GM21367 (cell line): ENCODE measurements around the gene CDYL.

Source experiments
- ATAC-seq: cut with Tn5 transposase; IDR thresholded peaks from one replicate; pipeline ENCODE4 v1.9.1; 2021; ENCODE audit not compliant: unreplicated experiment

Gene CDYL

DNA sequence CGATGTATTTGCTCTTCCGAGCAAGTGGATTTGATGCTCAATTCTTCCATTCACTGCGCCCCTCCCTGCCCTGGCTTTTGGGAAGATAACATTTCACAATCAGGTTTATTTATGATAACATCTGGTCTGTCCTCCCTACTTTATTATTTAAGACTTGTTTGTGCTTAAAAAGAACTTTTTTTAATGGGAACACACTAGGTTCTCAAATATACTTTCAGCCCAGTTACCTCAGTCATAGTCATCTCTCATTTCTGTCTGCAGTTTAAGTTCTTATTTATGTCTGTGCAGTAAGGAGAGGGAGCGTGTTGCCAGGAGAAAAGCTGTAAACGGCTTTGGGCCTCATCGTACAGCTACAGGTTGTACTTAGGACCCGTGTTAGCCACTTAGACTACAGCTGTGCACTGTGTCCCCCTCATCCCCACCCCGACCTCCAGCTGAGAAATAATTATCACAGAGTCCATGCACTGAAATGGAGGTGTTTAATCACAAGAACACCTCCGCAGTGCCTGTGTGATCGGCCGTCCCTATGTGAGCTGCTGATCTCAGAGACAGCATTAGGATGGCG, 128.3 kb downstream of the CDYL start:
- ATAC-seq = no peak

DNA sequence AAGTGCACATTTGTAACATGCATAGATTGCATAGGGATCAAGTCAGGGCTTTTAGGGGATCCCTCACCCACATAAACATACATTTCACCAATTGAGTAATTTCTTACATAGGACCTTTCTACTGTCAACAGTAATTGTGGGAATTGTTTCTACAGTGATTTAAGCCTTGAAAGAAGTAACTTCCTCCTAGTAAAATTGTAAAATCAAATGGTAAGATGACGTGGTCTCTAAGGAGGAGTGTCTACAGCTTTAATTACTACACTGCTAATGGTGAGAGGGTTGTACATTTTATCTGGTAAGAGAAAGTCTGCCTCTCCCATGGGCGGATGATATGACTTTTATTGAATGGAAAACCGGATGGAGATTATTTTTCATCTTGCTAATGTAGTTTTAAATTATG, 129.6 kb downstream of the CDYL start:
- ATAC-seq = no peak

DNA sequence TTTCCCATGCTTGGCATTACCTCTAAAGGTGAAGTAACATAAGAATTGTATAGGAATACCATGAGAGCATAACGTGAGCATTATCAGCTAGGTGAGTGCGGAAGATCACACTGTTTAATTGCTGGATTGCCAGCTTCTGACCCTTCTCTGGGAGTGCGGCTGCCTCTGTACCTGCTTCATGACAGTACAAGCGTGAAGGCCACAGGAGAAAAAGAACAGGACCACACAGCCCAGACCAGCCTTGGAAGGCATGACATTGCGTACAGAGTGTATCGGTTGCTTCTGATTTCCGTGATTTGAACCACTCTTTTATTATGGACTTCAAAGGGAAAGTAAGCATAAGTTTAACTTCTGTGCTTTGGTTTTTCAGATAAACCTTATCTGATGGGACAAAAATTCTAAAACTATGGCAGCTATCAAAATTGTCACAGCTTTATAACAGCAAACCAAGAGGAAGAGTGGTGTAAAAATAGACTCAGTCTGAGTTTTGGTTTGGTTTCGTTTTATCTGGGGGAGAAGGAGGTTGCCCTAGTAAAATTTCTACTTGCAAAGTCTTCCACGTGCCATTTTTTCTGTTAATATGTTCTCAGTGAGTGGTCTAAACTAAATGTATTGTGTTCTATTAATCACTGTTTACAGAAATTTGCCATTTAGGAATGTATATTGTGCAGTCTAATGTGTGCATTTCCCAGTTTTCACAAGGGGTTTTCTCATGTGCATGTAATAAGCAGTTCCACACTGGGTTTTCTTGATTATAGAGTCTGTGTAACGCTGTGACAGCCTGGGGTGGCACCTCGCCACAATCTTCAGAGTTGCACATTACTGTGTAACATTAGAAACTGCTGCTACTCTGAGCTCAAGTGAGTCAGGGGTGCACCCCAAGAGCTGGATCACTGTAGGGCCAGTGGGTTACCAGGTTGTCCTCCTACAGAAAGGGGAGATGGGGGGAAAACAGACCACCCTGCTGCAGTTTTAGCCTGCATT, 130.4 kb downstream of the CDYL start:
- no peak for ATAC-seq

DNA sequence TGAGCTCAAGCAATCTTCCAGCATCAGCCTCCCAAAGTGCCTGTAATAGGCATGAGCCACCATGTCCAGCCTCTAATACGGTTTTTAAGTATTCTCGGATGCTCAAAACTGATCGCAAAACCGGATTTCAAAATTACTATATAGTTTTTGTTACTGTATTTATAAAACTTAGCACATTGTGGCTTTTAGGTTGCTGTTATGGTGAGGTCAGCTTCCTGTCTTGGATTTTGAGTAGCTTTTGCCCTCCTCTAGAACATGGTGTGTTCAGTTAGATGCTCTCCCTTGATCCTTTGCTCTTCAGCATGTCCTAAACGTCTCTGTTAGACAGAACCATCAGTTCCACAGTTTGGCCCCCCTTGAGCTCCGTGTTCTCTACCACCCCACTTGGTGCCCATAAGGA, 131.4 kb downstream of the CDYL start:
- peak; percentile 41 for ATAC-seq

DNA sequence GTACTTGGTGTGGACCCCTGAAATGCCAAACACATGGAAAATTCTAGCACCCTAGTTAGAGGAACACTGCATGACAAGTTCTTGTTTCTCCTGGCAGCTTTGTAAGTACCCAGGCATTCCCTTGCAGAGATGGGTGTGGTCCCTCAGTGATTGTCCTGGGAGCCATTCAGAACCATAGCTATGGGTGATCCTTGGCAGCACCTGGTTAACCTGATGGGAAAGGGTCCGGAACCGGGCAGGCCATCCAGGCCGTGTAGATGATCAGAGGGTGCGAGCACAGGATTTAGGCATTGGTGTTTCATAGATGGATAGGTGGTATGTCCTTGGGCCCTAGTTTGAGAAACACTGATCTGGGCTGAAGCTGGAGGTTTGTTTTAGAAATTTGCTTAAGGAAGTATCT, 131.9 kb downstream of the CDYL start:
- ATAC-seq = no peak

DNA sequence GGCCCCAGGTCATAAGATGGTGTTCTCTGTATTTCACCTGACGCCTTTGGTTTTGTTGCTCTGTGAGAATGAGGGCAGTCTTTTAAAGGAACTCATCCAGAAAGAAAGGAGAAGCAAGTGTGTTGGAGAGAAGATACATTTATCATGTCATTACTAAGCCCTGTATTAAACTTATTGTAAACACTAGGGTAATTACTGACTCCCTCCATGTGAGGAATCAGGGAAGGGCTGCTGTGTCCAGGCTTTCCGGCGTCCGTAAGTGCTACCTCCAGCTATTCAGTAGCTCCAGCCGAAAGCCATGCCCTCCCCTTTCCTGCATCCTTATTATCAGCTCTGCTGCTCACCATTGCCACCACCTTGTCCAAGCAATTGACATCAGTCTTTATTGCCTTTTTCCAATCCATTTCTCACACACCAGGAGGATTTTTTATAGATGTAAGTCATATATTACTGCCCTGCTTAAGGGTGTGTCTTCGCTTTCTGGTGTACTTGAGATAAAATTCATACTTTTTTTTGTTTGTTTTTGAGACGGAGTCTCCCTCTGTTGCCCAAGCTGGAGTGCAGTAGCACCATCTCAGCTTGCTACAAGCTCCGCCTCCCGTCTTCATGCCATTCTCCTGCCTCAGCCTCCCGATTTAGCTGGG, 133.0 kb downstream of the CDYL start:
- ATAC-seq = no peak

DNA sequence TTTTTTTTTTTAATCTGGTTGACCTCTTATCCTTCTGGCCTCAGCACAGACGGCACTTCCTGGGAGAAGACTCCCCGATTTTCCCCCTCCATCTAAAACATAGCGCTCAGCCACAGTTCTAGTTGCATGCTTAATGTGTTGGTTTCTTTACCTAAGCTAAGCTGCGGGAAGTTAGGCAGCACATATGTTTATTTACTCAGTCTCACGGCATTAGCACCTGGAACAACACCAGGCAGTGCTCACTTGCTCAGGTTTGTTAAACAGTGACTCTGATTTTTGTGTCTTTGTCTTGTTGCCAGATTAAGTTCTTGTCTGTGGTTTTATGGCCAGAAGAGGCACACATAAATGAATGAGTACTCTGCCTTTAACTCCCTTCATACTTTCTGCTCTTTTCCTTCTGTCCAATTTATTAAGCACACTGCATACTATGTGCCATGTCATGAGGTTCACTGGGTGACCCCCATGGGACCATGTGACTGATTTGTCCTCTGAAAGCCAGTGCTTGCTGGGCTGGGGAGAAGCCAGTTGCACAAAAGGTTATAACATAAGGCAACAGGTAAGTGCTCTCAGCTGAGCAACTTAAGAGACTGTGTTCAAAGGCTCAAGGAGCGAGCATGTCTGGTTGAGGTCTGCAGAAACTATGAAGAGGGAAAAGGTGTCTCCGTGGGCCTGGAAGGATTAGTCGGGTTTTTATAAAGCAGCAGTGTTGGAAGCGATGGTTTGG, 134.0 kb downstream of the CDYL start:
- ATAC-seq = no peak

DNA sequence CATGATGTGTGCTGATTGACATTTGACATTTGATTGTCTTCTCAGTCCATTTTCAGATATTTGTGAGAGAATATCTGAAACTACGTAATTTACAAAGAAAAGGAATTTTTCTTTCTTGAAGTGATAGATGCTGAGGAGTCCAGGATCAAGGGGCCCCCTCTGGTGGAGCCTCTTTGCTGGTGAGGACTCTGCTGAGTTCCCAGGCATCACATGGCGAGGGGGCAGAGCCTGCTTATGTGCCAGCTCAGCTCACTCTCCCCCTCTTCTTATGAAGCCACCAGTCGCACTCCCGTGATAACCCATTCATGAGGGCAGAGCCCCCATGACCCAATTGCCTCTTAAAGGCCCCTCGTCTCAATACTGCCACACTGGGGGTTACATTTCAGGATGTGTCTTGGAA, 136.4 kb downstream of the CDYL start:
- ATAC-seq = no peak

DNA sequence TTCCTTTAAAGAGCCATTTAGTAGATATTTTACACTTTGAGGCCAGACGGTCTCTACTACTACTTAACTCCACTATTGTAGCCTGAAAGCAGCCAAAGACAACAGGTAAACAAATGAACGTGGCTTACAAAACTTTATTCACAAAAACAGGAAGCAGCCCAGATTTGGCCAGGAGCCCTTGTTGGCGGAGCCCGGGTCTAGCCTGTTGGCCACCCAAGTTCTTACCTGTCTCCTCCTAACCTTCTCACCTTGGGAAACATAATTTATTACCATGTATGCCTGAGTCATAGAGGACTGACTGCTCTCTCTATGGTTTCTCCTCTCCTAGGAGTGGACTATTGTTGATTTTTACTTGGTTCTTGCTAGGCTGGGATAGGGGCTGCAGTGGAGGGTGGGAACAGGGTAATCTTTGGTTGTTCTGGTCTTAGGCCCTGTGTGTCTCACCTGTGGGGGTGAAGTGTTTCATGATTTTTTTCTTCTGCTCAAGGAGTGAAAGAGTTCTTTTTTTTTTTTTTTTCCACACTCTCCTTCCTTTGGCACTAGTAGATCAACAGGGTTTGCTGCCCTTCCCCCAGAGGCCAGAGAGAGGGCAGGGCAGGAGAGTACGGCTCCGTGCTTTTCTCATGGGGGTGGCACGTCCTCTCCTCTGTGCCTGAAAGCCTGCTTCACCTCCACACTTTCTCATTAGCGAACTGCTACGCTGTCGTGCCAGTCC, 137.7 kb downstream of the CDYL start:
- ATAC-seq = no peak

DNA sequence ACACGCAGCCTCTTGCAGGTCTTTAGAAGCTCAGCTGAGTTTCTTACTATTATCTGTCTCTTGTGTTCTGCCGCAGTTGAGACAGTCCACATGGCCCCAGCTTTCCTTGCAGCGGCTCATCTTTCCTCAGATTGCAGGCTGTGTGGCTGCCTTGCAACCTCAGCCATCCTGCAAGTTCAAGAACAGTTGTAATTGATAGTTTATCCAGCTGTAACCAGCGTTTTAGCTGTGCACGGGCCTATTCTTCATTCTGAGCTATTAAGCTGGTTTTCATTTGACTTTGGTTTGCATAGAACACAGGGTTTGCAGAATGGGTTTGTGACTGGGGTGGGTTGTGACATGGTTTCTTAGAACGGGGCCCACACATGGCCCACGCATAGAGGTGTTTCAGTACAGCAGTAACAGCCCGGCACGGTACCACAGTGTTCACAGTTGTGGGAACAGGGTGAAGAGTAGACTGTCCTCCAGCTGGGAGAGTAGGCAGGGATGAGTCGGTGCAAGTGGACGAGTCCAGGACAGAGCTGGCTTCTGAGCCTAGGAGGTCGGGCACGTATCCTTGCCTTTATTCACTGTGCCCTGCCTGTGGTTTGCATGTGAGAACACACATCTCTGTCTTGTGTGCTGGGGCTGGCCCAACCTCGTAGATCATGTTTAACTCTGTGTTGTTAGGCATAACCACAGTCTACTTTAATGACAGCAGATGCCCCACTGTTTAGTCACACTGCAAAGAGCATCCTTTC, 138.4 kb downstream of the CDYL start:
- no peak for ATAC-seq

DNA sequence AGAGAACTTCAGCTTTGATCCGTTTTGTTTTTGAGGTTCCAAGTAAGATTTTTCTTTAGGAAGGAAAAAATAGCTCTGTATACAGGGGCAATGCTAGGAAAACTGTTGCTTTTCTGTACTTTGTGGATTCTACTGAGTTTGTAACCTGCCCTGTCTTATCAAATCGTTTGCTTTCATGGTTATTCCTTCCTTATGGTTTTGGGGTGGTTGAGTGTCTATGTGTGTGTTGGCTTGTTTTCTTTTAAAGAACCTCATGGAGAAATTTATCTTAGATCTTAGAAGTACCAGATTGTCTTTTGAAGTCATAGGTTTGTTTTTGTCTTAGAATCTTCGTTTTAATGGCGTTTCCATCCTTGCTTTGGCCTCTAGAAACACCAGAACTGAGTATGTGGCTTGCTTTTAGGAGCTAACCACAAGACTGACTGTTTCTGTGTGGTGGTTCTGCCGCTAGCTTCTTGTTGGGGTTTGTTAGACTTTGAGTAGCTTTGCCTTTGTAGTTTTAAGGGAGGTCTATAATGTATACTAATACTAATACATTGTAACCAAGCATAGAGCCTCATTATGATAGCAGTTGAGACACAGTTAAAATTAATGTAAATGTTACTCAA, 140.9 kb downstream of the CDYL start:
- no peak for ATAC-seq

DNA sequence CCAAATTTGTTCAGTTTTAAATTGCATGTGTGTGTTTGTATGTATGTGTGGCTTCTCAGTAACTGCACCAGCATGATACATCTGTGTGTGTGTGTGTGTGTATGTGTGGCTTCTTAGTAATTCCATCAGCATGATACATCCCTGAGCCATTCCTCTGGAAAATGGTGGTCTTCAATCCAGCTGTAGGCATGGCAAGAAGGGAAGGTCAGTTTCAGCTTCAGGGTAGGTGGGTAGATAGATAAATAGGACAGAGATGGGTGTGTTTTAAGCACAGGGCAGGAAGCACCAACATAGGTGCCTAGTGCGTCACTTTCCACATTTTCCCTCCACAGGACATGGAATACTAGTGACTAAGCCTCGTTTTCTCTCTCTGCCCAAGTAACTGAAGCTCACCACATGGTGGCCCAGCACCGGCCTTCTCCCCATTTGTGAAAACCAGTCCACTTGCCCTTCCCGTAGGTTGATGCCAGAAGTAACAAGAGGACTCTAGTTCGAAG, 144.8 kb downstream of the CDYL start:
- no peak for ATAC-seq

DNA sequence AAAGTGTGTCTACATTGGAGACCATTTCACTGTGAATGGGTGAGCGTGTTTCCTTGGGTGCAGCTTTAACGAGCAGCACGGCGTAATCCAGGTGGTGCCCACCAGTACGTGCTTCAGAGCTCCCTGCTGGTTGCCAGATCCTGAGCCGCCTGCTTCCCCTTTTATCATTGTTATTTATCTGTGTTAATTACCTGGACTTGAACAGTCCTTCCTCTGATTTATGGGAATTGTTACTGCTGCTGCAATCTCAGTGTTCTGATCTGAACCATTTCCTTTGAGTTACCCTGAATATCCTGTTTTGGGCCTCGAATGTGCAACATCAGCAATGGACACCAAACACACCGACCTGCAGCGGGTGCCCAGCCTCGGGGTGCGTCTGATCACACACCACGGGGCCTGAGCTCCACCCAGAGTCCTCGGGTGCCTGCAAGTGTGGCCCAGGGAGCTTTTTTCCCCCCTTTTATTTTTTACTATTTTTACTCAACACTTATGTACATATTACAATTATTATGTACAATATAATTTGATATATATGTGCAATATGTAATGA, 146.4 kb downstream of the CDYL start:
- no peak for ATAC-seq

DNA sequence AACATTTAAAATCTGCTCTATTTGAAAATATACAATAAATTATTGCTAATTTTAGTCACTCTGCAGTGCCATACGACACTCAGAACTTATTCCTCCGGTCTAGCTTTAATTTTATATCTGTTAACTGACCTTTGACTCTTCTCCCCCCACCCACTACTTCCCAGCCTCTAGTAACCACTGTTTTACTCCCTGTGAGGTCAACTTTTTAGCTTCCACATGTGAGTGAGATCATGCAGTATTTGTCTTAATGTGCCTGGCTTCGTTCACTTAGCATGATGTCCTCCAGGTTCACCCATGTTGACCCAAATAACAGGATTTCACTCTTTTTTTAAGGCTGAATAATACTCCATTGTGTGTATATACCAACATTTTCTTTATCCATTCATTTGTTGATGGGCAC, 146.9 kb downstream of the CDYL start:
- ATAC-seq = no peak

DNA sequence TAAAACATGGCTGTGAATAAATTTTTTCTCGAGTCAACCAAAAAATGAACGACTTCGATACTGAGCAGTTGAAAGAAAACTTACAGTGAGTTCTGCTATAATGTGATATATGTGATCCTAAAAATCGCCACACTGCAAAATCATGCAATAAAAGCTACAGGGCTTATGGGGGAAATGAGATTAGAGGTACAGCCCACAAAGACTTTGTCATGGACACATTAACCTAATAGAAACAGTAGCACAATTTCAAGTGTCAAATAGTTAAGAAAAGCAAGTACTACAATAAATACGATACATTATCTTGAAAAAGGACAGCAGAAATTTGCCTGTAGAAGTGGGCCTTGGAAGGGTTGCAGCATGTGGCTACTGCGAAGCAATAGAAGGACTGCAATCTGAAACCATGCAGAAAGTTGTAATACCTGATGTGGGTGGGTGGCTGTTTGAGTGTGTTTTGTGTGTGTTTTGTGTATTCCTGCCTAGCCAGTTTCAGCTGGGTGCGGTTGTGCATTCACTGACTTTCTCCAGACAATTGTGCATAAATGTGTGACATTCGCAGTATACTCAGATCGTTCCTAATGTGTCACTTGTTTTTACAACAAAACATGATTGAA, 148.6 kb downstream of the CDYL start:
- ATAC-seq = no peak

DNA sequence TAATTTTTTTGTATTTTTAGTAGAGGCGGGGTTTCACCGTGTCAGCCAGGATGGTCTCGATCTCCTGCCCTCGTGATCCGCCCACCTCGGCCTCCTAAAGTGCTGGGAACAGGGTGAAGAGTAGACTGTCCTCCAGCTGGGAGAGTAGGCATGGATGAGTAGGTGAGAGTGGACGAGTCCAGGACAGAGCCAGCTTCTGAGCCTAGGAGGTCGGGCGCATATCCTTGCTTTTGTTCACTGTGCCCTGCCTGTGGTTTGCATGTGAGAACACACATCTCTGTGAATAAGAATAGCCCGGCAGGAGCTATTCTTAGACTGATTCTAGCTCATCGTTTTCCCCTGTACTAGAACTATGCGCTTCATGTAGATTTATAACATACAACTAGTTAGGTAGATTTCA, 149.4 kb downstream of the CDYL start:
- ATAC-seq = no peak

DNA sequence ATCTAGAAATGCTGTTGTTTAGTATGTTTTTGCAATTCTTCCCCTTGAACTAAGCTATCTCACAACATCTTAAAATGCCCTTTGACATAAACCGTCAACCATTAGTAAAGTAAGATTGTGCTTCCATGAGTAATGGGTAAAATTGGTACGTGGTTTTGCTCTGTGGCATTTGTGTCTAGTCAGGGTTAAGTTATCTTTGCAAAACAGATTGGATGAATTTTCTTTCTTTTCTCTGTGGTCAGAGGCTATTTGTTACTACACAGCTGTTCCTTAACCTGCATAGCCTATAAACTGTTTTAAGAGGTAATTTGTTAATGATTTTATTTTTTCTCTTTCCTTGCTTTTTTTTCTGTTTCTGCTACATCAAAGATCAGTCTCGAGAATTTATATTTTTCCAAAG, 152.2 kb downstream of the CDYL start:
- no peak for ATAC-seq

DNA sequence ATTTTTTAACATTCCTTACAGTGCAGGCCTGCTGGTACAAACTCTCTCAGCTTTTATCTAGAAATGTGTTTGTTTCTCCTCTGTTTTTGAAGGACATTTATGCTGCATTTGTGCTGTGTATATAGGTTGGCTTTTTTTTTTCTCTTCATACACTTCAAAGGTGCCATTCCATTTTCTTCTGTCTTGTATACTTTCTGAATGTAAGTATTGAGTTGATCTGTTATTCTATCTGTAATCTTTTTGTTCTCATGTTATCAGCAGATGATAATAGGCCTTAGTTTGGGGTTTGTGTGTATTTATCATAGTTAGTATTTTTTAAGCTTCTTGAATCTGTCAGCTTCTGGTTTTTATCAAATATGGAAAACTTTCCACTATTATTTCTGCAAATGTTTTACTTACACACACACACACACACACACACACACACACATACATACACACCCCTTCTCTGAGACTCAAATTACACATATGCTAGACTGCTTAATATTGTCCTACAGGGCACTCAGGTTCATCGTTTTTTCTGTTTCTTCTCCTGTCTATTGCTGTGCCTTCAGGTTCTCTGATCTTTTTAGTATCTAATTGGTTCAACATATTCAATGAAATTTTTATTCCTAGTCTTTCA, 153.0 kb downstream of the CDYL start:
- ATAC-seq = no peak
